WI38 (cell line): ENCODE results near the gene KCNH1.

Source experiments
- H3K4me3 ChIP-seq: 2 replicates; pipeline ENCODE4 v1.5.1; 2011; ENCODE audit warnings: low read depth, mild to moderate bottlenecking, control low read depth, low read length
- CTCF ChIP-seq: IDR thresholded peaks from 2 replicates; pipeline ENCODE4 v1.5.1; 2012; ENCODE audit warnings: low read depth, mild to moderate bottlenecking, control low read depth, low read length

Gene KCNH1

GRCh38 chr1:210738256-210738655 lies 395.7 kb downstream of the KCNH1 start:
- TF ChIP-seq CTCF: no peak
- no peak overlapping the region for H3K4me3 ChIP-seq

- H3K4me3 ChIP-seq: no peak overlapping the region
- no peak for TF ChIP-seq CTCF
Measured at GRCh38 chr1:210736713-210737112, 397.2 kb downstream of the KCNH1 start.

GRCh38 chr1:210731597-210731996 lies 402.4 kb downstream of the KCNH1 start:
- TF ChIP-seq CTCF: no peak
- no peak overlapping the region for H3K4me3 ChIP-seq

GRCh38 chr1:210731193-210731592 lies 402.8 kb downstream of the KCNH1 start:
- no peak overlapping the region for H3K4me3 ChIP-seq
- no peak for TF ChIP-seq CTCF

GRCh38 chr1:210730023-210730422 lies 403.9 kb downstream of the KCNH1 start:
- H3K4me3 ChIP-seq: no peak overlapping the region
- no peak for TF ChIP-seq CTCF

GRCh38 chr1:210728437-210729149 lies 405.4 kb downstream of the KCNH1 start:
- no peak overlapping the region for H3K4me3 ChIP-seq
- no peak for TF ChIP-seq CTCF

- no peak for TF ChIP-seq CTCF
- no peak overlapping the region for H3K4me3 ChIP-seq
Measured at GRCh38 chr1:210727709-210728108, 406.2 kb downstream of the KCNH1 start.
